ENCODE data around the gene GNG7. TPM values are rescaled to one million over a fixed set of nuclear protein-coding genes. Genes with fewer than 3 reads are reported as not detected.
"Not testable (repeated sequence)": the region's sequence is repeated elsewhere in the genome, so short reads cannot be mapped to it uniquely, and the experiment has no call there.

GNG7 gene
- total RNA-seq, 1 donor from 2014 or later = 0.13 TPM

- H3K27ac Mint-ChIP-seq = no peak overlapping the region
- DNase-seq (ENCODE audit: low spot score) = no peak
- H3K36me3 Mint-ChIP-seq (ENCODE audit: low read depth) = no peaks in the 10 kb centered on the region
- intact Hi-C loops (cut with micrococcal nuclease) = no loop called here
- no peaks in the 10 kb centered on the region for H3K9me3 Mint-ChIP-seq
- H3K27me3 Mint-ChIP-seq (ENCODE audit: insufficient read depth) = no peaks in the 10 kb centered on the region
- no peaks in the 10 kb centered on the region for H3K4me1 Mint-ChIP-seq (ENCODE audit: low read depth)
- H3K4me3 Mint-ChIP-seq = no peak overlapping the region
These were observed 52.0 kb downstream of the GNG7 start for GRCh38 chr19:2650515-2650914.

- Mint-ChIP-seq H3K4me1 (ENCODE audit: low read depth) (no peaks in the 10 kb centered on the region), H3K36me3 (ENCODE audit: low read depth) (no peaks in the 10 kb centered on the region), H3K9me3 (no peaks in the 10 kb centered on the region), H3K4me3 (no peak overlapping the region), H3K27me3 (ENCODE audit: insufficient read depth) (no peaks in the 10 kb centered on the region), H3K27ac (no peak overlapping the region)
- peak; percentile 59 for DNase-seq (ENCODE audit: low spot score)
- intact Hi-C loops (cut with micrococcal nuclease) = loop anchor here (1.0 to 2.0 kb wide), 3 partner anchors 101 to 302 kb away; no protein-coding TSS in a partner anchor
These were observed 54.0 kb downstream of the GNG7 start for GRCh38 chr19:2648528-2648937.

- intact Hi-C loops (cut with micrococcal nuclease) = loop anchor here (1.0 to 2.0 kb wide), 3 partner anchors 101 to 303 kb away; no protein-coding TSS in a partner anchor
- Mint-ChIP-seq H3K36me3 (ENCODE audit: low read depth) (no peaks in the 10 kb centered on the region), H3K9me3 (no peaks in the 10 kb centered on the region), H3K4me3 (no peak overlapping the region), H3K27ac (no peak overlapping the region), H3K4me1 (ENCODE audit: low read depth) (no peaks in the 10 kb centered on the region), H3K27me3 (ENCODE audit: insufficient read depth) (no peaks in the 10 kb centered on the region)
- DNase-seq (ENCODE audit: low spot score) = no peak
These were observed 54.4 kb downstream of the GNG7 start for GRCh38 chr19:2648099-2648498.

DNA sequence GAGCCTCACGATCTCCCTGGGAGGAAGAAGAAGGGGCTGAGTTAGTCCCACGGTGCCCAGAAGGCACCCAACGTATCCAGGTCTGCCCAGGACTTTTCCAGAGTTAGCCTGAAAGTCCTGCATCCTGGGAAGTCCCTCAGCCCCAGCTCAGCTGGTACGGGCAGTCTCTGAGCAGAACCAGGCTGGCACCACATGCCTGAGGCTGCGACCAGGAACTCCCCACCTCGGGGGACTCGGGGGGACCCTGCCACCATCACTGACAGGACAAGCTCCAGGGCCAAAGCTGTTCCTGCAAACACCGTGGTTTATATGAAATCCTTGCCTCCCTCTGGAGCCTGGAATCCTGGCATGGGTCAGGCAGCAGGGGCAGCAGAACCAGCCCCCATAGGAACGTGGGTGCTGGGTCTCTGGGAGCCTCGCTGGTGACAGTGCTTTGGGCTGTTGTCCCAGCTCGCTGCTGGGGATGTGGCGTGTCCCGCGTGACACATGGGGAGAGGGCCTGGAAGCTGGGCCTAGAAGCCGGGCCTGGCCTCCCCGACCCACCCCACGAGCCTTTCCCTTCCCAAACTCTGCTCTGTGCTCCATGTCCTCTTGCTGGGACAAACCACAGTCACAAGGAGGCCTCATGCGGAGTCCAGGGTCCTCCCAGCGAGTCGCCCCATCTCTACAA lies 55.5 kb downstream of the GNG7 start:
- Mint-ChIP-seq H3K4me1 (ENCODE audit: low read depth) (no peaks in the 10 kb centered on the region), H3K27me3 (ENCODE audit: insufficient read depth) (no peaks in the 10 kb centered on the region), H3K4me3 (no peak overlapping the region), H3K36me3 (ENCODE audit: low read depth) (no peaks in the 10 kb centered on the region), H3K27ac (no peak overlapping the region), H3K9me3 (no peaks in the 10 kb centered on the region)
- intact Hi-C loops (cut with micrococcal nuclease) = no loop called here
- no peak for DNase-seq (ENCODE audit: low spot score)

DNA sequence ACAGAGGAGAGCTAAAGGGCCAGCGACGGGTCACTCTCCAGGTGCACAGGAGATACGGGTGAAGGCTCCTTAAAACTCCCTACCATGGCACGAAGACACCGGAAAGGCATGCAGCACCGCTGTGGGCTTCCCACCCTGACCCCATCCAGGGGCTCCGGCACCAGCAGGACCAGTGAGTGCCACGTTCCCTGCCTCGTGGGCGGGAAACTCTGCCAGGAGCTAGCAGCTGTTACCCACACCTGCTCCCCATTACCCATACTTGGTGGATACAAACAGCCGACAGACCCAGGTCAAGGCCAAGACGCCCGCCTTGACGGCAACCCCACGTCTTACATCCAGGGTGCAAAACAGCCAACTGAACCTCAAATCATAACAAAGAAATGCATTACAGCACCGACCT lies 56.7 kb downstream of the GNG7 start:
- intact Hi-C loops (cut with micrococcal nuclease) = no loop called here
- H3K36me3 Mint-ChIP-seq (ENCODE audit: low read depth) = no peaks in the 10 kb centered on the region
- H3K27me3 Mint-ChIP-seq (ENCODE audit: insufficient read depth) = no peaks in the 10 kb centered on the region
- no peak overlapping the region for H3K27ac Mint-ChIP-seq
- no peaks in the 10 kb centered on the region for H3K9me3 Mint-ChIP-seq
- H3K4me3 Mint-ChIP-seq = no peak overlapping the region
- no peaks in the 10 kb centered on the region for H3K4me1 Mint-ChIP-seq (ENCODE audit: low read depth)
- no peak for DNase-seq (ENCODE audit: low spot score)

- H3K36me3 Mint-ChIP-seq (ENCODE audit: low read depth); H3K27me3 Mint-ChIP-seq (ENCODE audit: insufficient read depth); H3K9me3 Mint-ChIP-seq; H3K27ac Mint-ChIP-seq; H3K4me1 Mint-ChIP-seq (ENCODE audit: low read depth); intact Hi-C loops (cut with micrococcal nuclease); DNase-seq (ENCODE audit: low spot score); H3K4me3 Mint-ChIP-seq: not testable (repeated sequence)
These were observed 59.3 kb downstream of the GNG7 start for GRCh38 chr19:2643123-2643737.

- no peaks in the 10 kb centered on the region for H3K9me3 Mint-ChIP-seq
- no peaks in the 10 kb centered on the region for H3K36me3 Mint-ChIP-seq (ENCODE audit: low read depth)
- no peak for DNase-seq (ENCODE audit: low spot score)
- peaks cover 14% of the 10 kb centered on the region for H3K27me3 Mint-ChIP-seq (ENCODE audit: insufficient read depth)
- H3K4me1 Mint-ChIP-seq (ENCODE audit: low read depth) = peaks cover 6% of the 10 kb centered on the region
- H3K4me3 Mint-ChIP-seq = no peak overlapping the region
- no peak overlapping the region for H3K27ac Mint-ChIP-seq
- intact Hi-C loops (cut with micrococcal nuclease) = no loop called here
These were observed 61.2 kb downstream of the GNG7 start for GRCh38 chr19:2641332-2641698.

DNA sequence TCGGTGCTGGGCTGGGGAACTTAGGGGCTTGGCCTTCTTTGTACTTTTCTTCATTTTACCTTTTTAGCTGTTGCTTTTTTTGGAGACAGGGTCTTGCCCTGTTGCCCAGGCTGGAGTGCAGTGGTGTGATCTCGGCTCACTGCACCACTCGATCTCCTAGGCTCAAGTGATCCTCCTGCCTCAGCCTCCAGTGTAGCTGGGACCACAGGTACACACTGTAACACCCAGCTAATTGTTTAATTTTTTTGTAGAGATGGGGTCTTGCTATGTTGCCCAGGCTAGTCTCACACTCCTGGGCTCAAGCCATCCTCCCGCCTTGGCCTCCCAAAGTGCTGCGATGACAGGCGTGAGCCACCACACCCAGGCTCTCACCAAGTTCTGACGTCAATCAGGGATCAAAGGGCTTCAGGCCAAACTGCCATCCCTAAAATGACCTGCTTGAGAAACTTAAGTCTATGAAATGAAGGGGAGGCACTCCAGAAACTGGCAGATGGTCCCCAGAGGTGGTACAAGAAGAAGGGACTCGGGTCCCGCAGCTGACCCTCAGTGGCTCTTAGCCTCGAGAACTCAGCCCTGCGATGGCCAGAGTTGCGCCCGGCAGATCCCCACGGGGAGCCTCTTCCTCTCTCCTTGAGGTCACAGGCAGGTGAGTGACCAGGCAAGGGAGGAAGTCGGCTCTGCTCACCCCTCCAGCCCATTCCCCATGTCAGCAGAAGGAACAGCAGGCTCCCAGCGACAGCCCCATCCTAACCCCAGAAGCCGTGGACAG lies 61.7 kb downstream of the GNG7 start:
- H3K27ac Mint-ChIP-seq = no peak overlapping the region
- peaks cover 14% of the 10 kb centered on the region for H3K27me3 Mint-ChIP-seq (ENCODE audit: insufficient read depth)
- no peaks in the 10 kb centered on the region for H3K36me3 Mint-ChIP-seq (ENCODE audit: low read depth)
- no peaks in the 10 kb centered on the region for H3K9me3 Mint-ChIP-seq
- H3K4me3 Mint-ChIP-seq = no peak overlapping the region
- peaks cover 6% of the 10 kb centered on the region for H3K4me1 Mint-ChIP-seq (ENCODE audit: low read depth)
- intact Hi-C loops (cut with micrococcal nuclease) = no loop called here
- no peak for DNase-seq (ENCODE audit: low spot score)

DNA sequence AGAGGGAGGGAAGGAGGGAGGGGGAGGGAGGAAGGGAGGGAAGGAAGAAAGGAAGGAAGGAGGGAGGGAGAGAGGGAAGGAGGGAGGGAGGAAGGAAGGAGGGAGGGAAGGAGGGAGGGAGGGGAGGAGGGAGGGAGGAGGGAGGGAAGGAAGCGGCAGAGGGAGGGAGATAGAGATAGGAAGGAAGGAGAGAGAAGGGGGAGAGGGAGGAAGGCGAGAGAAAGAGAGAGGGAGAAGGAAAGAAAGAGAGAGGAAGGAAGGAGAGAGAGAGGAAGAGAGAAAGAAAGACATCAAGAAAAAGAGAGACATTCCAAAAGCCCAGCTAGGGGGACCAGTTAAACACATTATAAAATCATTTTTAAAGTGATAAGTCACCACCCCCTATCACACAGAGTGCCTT lies 62.5 kb downstream of the GNG7 start:
- intact Hi-C loops (cut with micrococcal nuclease) = no loop called here
- Mint-ChIP-seq H3K27ac (no peak overlapping the region), H3K36me3 (ENCODE audit: low read depth) (no peaks in the 10 kb centered on the region), H3K9me3 (no peaks in the 10 kb centered on the region), H3K4me3 (no peak overlapping the region), H3K4me1 (ENCODE audit: low read depth) (peaks cover 6% of the 10 kb centered on the region), H3K27me3 (ENCODE audit: insufficient read depth) (peaks cover 14% of the 10 kb centered on the region)
- DNase-seq (ENCODE audit: low spot score) = no peak

DNA sequence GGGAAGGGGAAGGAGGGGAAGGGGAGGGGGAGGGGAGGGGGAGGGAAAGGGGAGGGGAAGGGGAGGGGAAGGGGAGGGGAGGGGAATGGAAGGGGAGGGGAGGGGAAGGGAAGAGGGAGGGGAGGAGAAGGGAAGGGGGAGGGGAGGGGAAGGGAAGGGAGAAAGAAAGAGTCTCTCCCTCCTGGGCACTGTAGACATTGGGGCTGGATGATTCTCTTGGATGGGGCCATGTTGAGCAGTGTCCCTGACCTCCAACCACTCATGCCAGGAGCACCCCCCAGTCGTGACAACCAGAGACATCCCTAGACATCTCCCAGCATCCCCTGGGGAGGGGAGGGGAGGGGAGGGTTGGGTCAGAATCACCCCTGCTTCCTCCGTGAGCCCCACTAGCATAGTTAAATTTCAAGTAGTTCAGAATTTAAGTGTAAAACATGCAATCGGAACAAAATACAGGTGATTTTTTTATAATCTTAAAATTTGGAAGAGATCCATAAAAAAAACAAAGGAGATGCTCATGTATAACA lies 64.0 kb downstream of the GNG7 start:
- Mint-ChIP-seq H3K4me3 (no peak overlapping the region), H3K4me1 (ENCODE audit: low read depth) (peaks cover 6% of the 10 kb centered on the region), H3K36me3 (ENCODE audit: low read depth) (no peaks in the 10 kb centered on the region), H3K27ac (no peak overlapping the region), H3K27me3 (ENCODE audit: insufficient read depth) (peaks cover 17% of the 10 kb centered on the region), H3K9me3 (no peaks in the 10 kb centered on the region)
- intact Hi-C loops (cut with micrococcal nuclease) = no loop called here
- DNase-seq (ENCODE audit: low spot score) = no peak

GRCh38 chr19:2636897-2637683 lies 65.4 kb downstream of the GNG7 start:
- peak; percentile 61 for DNase-seq (ENCODE audit: low spot score)
- intact Hi-C loops (cut with micrococcal nuclease) = loop anchor here (1.0 kb wide), 2 partner anchors 16 to 163 kb away; no protein-coding TSS in a partner anchor
- Mint-ChIP-seq H3K27ac (peak overlapping the region; percentile 34), H3K9me3 (no peaks in the 10 kb centered on the region), H3K4me1 (ENCODE audit: low read depth) (peaks cover 6% of the 10 kb centered on the region), H3K36me3 (ENCODE audit: low read depth) (no peaks in the 10 kb centered on the region), H3K27me3 (ENCODE audit: insufficient read depth) (peaks cover 17% of the 10 kb centered on the region), H3K4me3 (no peak overlapping the region)

DNA sequence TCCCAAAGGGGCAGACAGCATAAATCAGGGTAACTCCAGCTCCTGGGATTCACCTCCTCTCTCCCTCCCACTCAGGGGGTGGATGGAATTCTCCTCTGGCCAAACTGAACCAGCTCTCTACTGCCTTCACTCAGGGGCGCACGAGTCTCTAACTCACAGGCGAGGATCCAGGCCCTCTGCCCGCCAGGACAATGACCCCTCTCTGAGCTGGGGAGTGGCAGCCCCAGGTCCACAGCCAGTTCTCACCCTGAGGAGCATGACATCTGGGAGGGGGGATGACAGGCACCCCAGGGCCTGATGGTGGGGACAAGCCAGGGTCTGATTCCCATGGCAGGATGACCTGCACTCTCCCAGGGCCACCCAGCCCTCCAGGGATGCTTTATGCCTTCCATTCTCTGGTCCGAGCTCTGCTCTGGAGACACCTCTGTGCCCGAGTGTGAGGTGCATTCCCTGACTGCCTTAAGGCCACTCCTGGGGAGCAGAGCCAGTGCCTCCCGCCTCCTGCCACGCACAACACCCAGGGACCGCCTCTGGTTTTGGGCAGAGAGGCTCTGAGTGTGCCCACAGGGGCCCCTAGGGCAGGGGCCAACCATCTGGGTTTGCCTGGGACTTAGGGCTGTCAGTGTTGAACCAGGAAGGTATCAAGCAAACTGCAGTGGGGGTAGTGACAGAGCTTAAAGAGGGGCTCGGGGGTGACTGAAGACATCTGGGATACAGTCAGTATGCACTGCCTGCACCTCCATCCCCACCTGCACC lies 66.2 kb downstream of the GNG7 start:
- intact Hi-C loops (cut with micrococcal nuclease) = loop anchor here (1.0 kb wide), 1 partner anchor 15 kb away; no protein-coding TSS in a partner anchor
- no peaks in the 10 kb centered on the region for H3K9me3 Mint-ChIP-seq
- H3K27ac Mint-ChIP-seq = no peak overlapping the region
- peaks cover 17% of the 10 kb centered on the region for H3K27me3 Mint-ChIP-seq (ENCODE audit: insufficient read depth)
- peaks cover 6% of the 10 kb centered on the region for H3K4me1 Mint-ChIP-seq (ENCODE audit: low read depth)
- no peak for DNase-seq (ENCODE audit: low spot score)
- no peaks in the 10 kb centered on the region for H3K36me3 Mint-ChIP-seq (ENCODE audit: low read depth)
- no peak overlapping the region for H3K4me3 Mint-ChIP-seq
